Right atrium auricular region (tissue), 2 donors: ENCODE results near the gene FGF14. TPM values are rescaled to one million over a fixed set of nuclear protein-coding genes. Genes with fewer than 3 reads are reported as not detected.

Experiments
- DNase-seq: peaks from one replicate; pipeline ENCODE4 v3.0.0-alpha.2; 2019; ENCODE audit warnings: low spot score
- H3K27ac ChIP-seq, 2 donors: fragments of 200-600 bp; sonication (generic); 1 replicate in 1 of 2; 2 replicates in 1 of 2; pipeline ENCODE4 v1.5.1; 2016 to 2019
- H3K27me3 ChIP-seq, 2 donors: fragments of 200-600 bp; sonication (generic); one replicate each; pipeline versions ENCODE4 v1.5.1 to v1.6.0; 2017 to 2019
- H3K36me3 ChIP-seq: fragments of 200-600 bp; sonication (generic); one replicate; pipeline ENCODE4 v1.5.1; 2016
- H3K4me1 ChIP-seq, 2 donors: fragments of 200-600 bp; sonication (generic); one replicate each; pipeline versions ENCODE4 v1.5.1 to v1.6.0; 2017 to 2019
- H3K4me3 ChIP-seq, 2 donors: fragments of 200-600 bp; sonication (generic); 1 replicate in 1 of 2; 2 replicates in 1 of 2; pipeline ENCODE4 v1.5.1; 2017 to 2019; ENCODE audit warnings: mild to moderate bottlenecking in 1 of 2, moderate library complexity in 1 of 2
- H3K9me3 ChIP-seq, 2 donors: fragments of 200-600 bp; sonication (generic); one replicate each; pipeline ENCODE4 v1.5.1; 2019
- CTCF ChIP-seq, 2 donors: fragments of 200-600 bp; sonication (generic); IDR thresholded peaks; one replicate each; pipeline ENCODE4 v1.5.1; 2019; ENCODE audit warnings: antibody characterized with exemption in 2 of 2
- total RNA-seq, 2 donors: library from RNA; depleted of rRNA; stranded (reverse); fragments of >200 nt; gene quantifications; one replicate each; pipeline ENCODE4 v1.1.0, GENCODE V29; 2016

Gene FGF14
- total RNA-seq, 2 donors from 2014 or later = 1.3 to 1.7 TPM

DNA sequence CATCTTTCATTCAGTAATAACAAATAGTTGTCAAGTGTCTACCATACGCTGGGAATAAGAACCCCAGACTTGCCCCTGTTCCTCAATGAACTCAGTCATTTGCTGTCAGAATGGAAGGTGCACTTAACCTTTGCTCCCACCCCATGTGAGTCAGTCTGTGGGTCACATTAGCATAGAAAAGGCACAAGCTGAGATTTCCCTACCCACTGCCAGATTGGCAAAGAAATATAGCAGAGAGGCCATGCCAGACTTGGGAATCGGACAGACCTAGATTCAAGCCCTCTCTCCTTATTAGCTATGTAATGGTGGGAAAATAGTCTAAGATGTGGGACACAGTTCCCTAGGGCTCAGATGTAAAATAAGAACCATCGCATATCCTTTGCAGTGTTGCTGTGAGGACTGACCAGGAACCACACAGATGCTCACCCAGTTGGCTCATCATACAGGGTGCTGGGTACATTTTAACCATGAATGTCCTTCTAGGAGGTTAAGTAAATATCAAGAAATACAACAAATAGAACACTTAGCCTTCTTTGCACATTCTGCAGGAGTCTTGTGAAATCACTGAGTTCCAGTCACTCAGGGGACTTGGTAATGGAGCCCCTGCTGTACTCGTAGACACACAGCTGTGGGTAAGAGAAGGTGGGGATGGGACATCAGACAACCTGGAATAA, 218.2 kb downstream of the FGF14 start:
- Histone ChIP-seq H3K27ac (no peak overlapping the region), H3K4me1 (no peaks in the 10 kb centered on the region), H3K9me3 (no peaks in the 10 kb centered on the region), H3K27me3 (no peaks in the 10 kb centered on the region), H3K36me3 (no peaks in the 10 kb centered on the region), H3K4me3 (no peak overlapping the region)
- no peak for DNase-seq
- no peak for TF ChIP-seq CTCF (IDR thresholded peaks at IDR 0.05)

DNA sequence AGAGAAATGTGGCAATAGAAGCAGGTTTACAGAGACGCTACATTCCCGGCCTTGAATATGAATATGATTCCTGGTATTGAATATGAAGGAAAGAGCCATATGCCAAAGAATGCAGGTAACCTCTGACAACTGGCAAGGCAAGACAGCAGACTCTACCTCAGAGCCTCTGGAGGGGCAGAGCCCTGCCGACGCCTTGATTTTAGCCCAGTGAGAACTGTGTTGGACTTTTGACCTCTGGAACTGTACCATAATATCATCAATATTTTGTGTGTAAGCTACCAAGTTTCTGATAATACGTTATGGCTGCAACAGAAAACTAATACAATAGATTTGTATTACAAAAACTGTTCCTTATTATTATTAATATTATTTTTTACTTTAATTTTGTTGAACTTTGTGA, 219.7 kb downstream of the FGF14 start:
- Histone ChIP-seq H3K27ac (no peak overlapping the region), H3K27me3 (no peaks in the 10 kb centered on the region), H3K9me3 (no peaks in the 10 kb centered on the region), H3K4me3 (no peak overlapping the region), H3K36me3 (no peaks in the 10 kb centered on the region), H3K4me1 (no peaks in the 10 kb centered on the region)
- no peak for DNase-seq
- TF ChIP-seq CTCF (IDR thresholded peaks at IDR 0.05) = no peak

DNA sequence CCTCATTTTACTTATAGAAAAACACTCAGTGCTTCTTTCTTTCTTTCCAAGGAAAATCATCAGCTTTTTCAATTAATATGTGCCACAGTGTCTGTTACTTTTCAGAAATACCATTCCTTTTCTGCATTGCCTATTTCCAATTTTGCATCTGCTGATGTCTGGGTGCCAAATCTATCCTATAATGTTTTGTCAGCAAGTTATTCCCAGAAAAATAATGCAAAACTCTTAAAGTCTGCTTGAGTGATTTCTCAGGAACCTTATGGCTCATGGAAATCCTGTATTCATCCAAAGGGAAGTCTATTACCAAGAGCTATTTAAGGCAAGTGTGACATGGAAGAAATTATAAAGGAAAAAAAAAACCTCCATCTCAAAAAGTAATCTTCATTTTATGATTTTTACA, 224.4 kb downstream of the FGF14 start:
- no peak overlapping the region for H3K27ac ChIP-seq
- no peak for DNase-seq
- H3K4me1 ChIP-seq = no peaks in the 10 kb centered on the region
- no peak overlapping the region for H3K4me3 ChIP-seq
- no peaks in the 10 kb centered on the region for H3K9me3 ChIP-seq
- H3K36me3 ChIP-seq = no peaks in the 10 kb centered on the region
- H3K27me3 ChIP-seq = no peaks in the 10 kb centered on the region
- TF ChIP-seq CTCF (IDR thresholded peaks at IDR 0.05) = no peak

GRCh38 chr13:102176846-102177245, 225.0 kb downstream of the FGF14 start:
- no peak overlapping the region for H3K4me3 ChIP-seq
- H3K27me3 ChIP-seq = no peaks in the 10 kb centered on the region
- DNase-seq = no peak
- H3K4me1 ChIP-seq = no peaks in the 10 kb centered on the region
- H3K9me3 ChIP-seq = no peaks in the 10 kb centered on the region
- no peak for TF ChIP-seq CTCF (IDR thresholded peaks at IDR 0.05)
- H3K27ac ChIP-seq = no peak overlapping the region
- H3K36me3 ChIP-seq = no peaks in the 10 kb centered on the region

GRCh38 chr13:102172406-102172805, 229.4 kb downstream of the FGF14 start:
- DNase-seq = no peak
- Histone ChIP-seq H3K27ac (no peak overlapping the region), H3K4me1 (no peaks in the 10 kb centered on the region), H3K27me3 (no peaks in the 10 kb centered on the region), H3K4me3 (no peak overlapping the region), H3K36me3 (no peaks in the 10 kb centered on the region), H3K9me3 (no peaks in the 10 kb centered on the region)
- no peak for TF ChIP-seq CTCF (IDR thresholded peaks at IDR 0.05)

- DNase-seq = no peak
- TF ChIP-seq CTCF (IDR thresholded peaks at IDR 0.05) = no peak
- Histone ChIP-seq H3K4me1 (no peaks in the 10 kb centered on the region), H3K4me3 (no peak overlapping the region), H3K27me3 (no peaks in the 10 kb centered on the region), H3K27ac (no peak overlapping the region), H3K36me3 (no peaks in the 10 kb centered on the region), H3K9me3 (no peaks in the 10 kb centered on the region)
Observed at GRCh38 chr13:102170305-102170704, 231.5 kb downstream of the FGF14 start.
